Measurements from ENCODE around the gene INPP5A.

- TF ChIP-seq CTCF (IDR thresholded peaks at IDR 0.05 in 8 of 11, conservative IDR thresholded peaks at IDR 0.05 in 3 of 11) = no peak
- no peak for TF ChIP-seq POLR2A (IDR thresholded peaks at IDR 0.05)
- no peak for TF ChIP-seq POLR2AphosphoS5 (IDR thresholded peaks at IDR 0.05)
Measured at GRCh38 chr10:132587175-132587574, 49.6 kb downstream of the INPP5A start.
